Hepatic stellate cell (primary cell): Measurements from ENCODE around the gene TIGD2.
A peak's percentile ranks its signal among the peaks of the same experiment; 100 is the strongest.
"Not testable (repeated sequence)": the region's sequence is repeated elsewhere in the genome, so short reads cannot be mapped to it uniquely, and the experiment has no call there.

Experiments
- DNase-seq: peaks from one replicate; pipeline ENCODE4 v3.0.0; 2011; ENCODE audit warnings: low spot score

TIGD2 gene

GRCh38 chr4:89119836-89120235, 8.5 kb downstream of the TIGD2 start:
- DNase-seq: no peak

GRCh38 chr4:89121387-89122068, 10.2 kb downstream of the TIGD2 start:
- no peak for DNase-seq

- DNase-seq: no peak
Observed at GRCh38 chr4:89123451-89123851, 12.1 kb downstream of the TIGD2 start.

- no peak for DNase-seq
Observed at GRCh38 chr4:89125901-89126782, 14.8 kb downstream of the TIGD2 start.

GRCh38 chr4:89129080-89129640, 17.8 kb downstream of the TIGD2 start:
- DNase-seq: peak; percentile 31

- peak; percentile 23 for DNase-seq
Observed at GRCh38 chr4:89134775-89135319, 23.5 kb downstream of the TIGD2 start.

GRCh38 chr4:89136525-89136924, 25.2 kb downstream of the TIGD2 start:
- DNase-seq: no peak

GRCh38 chr4:89137231-89137630, 25.9 kb downstream of the TIGD2 start:
- DNase-seq: no peak

GRCh38 chr4:89137695-89138094, 26.4 kb downstream of the TIGD2 start:
- no peak for DNase-seq

GRCh38 chr4:89140168-89140759, 28.9 kb downstream of the TIGD2 start:
- DNase-seq: no peak

GRCh38 chr4:89142691-89143669, 31.6 kb downstream of the TIGD2 start:
- no peak for DNase-seq

GRCh38 chr4:89144652-89145051, 33.3 kb downstream of the TIGD2 start:
- not testable (repeated sequence) for DNase-seq

- no peak for DNase-seq
Observed at GRCh38 chr4:89146196-89146595, 34.9 kb downstream of the TIGD2 start.

- no peak for DNase-seq
Observed at GRCh38 chr4:89152972-89153371, 41.6 kb downstream of the TIGD2 start.

GRCh38 chr4:89156174-89156914, 45.0 kb downstream of the TIGD2 start:
- no peak for DNase-seq

- DNase-seq: no peak
Observed at GRCh38 chr4:89157488-89158024, 46.2 kb downstream of the TIGD2 start.

GRCh38 chr4:89158884-89159503, 47.7 kb downstream of the TIGD2 start:
- DNase-seq: peak; percentile 12

- DNase-seq: no peak
Observed at GRCh38 chr4:89160806-89161205, 49.5 kb downstream of the TIGD2 start.

- no peak for DNase-seq
Observed at GRCh38 chr4:89161841-89162240, 50.5 kb downstream of the TIGD2 start.

- no peak for DNase-seq
Observed at GRCh38 chr4:89162496-89162895, 51.2 kb downstream of the TIGD2 start.
